Measurements from ENCODE around the gene WDHD1. TPM values are rescaled to one million over a fixed set of nuclear protein-coding genes. Genes with fewer than 3 reads are reported as not detected.
"Not testable (repeated sequence)": the region's sequence is repeated elsewhere in the genome, so short reads cannot be mapped to it uniquely, and the experiment has no call there.

Gene WDHD1
- total and polyA plus RNA-seq, 4 experiments from 2014 or later = 1.4 to 4.1 (median 3.6) TPM

DNA sequence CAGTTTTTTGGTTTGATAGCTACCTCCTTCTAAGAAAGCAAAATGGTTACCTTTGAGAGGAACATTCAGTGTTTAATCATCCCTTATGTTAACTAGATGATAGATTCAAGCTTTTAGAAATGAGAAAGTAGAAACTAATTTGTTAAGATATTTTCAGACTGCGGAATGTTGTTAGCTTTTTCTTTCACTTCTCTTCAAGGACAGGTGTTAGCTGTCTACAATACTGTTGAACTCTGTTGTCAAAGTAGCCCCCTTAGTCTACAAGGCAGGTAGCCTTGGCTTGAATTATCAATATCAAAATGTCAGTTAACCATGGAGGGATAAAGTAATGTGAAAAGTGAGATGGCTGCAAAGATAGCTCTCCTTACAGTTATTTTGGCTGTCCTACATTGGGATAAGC is 39.3 kb upstream of the WDHD1 start:
- ChIA-PET POLR2A (ENCODE audit: partially characterized antibody) (interaction anchor here (1.7 kb wide), 1 partner anchor 15 kb away, joined by 6 read pairs; the partner anchor contains the start of gene MAPK1IP1L), CTCF (ENCODE audit: partially characterized antibody) (interaction anchor here (0.8 to 2.2 kb wide), 3 partner anchors 15 to 95 kb away, joined by 3 to 13 read pairs (median 5); partner anchors contain the start of gene MAPK1IP1L)
- H3K36me3 ChIP-seq (ENCODE audit: insufficient read depth, low read length) = peaks cover 27% of the 10 kb centered on the region
- H3K27me3 Mint-ChIP-seq = no peaks in the 10 kb centered on the region
- no peaks in the 10 kb centered on the region for H3K9me3 Mint-ChIP-seq
- peaks cover 26 to 54% of the 10 kb centered on the region in 2 donors for H3K36me3 Mint-ChIP-seq
- H3K4me1 ChIP-seq (ENCODE audit: insufficient read depth, low read length) = peaks cover 8% of the 10 kb centered on the region
- H3K4me3 Mint-ChIP-seq = no peak overlapping the region
- no peak for DNase-seq
- H3K27ac Mint-ChIP-seq = peak overlapping the region in 5 of 7 donors; percentile 1 to 77 (median 52)
- H3K27ac ChIP-seq (ENCODE audit: low read depth, low read length) = no peak overlapping the region
- intact Hi-C loops (cut with micrococcal nuclease) = no loop called here
- H3K4me1 Mint-ChIP-seq = peaks cover 9 to 27% (median 12%) of the 10 kb centered on the region in 4 donors
- H3K27me3 ChIP-seq (ENCODE audit: insufficient read depth, low read length) = no peaks in the 10 kb centered on the region
- no peak overlapping the region for H3K4me3 ChIP-seq (ENCODE audit: low read length in 2 of 2)
- no peaks in the 10 kb centered on the region for H3K9me3 ChIP-seq (ENCODE audit: control insufficient read depth in 1 of 2, low read length in 2 of 2)

DNA sequence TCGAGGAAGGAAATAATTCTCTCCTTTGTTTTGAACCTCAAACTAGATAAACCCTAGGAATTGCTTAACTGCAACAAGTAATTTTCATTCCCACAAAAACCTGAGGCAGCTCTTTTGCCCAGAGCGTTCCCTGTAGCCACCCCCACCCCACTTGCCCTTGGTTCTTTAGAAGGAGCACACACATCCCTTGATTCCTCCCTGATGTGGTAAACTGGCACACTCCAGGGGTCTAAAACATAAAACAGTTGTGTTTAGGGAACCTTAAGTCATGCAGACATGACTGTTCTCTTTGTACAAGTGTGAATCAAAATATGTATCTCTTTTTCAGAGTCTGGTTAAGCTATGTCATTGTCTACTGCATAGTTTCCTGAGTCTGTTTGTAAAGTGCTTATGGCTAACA is 38.5 kb upstream of the WDHD1 start:
- Mint-ChIP-seq H3K4me1 (peaks cover 11 to 30% (median 15%) of the 10 kb centered on the region in 4 donors), H3K36me3 (peaks cover 26 to 59% of the 10 kb centered on the region in 2 donors), H3K9me3 (no peaks in the 10 kb centered on the region), H3K27ac (peak overlapping the region in 3 of 7 donors; percentile 8 to 84 (median 35)), H3K4me3 (no peak overlapping the region), H3K27me3 (no peaks in the 10 kb centered on the region)
- Histone ChIP-seq H3K36me3 (ENCODE audit: insufficient read depth, low read length) (peaks cover 32% of the 10 kb centered on the region), H3K9me3 (ENCODE audit: control insufficient read depth in 1 of 2, low read length in 2 of 2) (no peaks in the 10 kb centered on the region), H3K27me3 (ENCODE audit: insufficient read depth, low read length) (no peaks in the 10 kb centered on the region), H3K4me3 (ENCODE audit: low read length in 2 of 2) (no peak overlapping the region), H3K4me1 (ENCODE audit: insufficient read depth, low read length) (peaks cover 13% of the 10 kb centered on the region), H3K27ac (ENCODE audit: low read depth, low read length) (no peak overlapping the region)
- ChIA-PET CTCF (ENCODE audit: partially characterized antibody) (interaction anchor here (1.4 to 2.2 kb wide), 2 partner anchors 14 to 95 kb away, joined by 5 to 13 read pairs; partner anchors contain the start of gene MAPK1IP1L), POLR2A (ENCODE audit: partially characterized antibody) (interaction anchor here (0.6 to 1.7 kb wide), 2 partner anchors 13 to 14 kb away, joined by 3 to 6 read pairs; partner anchors contain the start of gene MAPK1IP1L)
- intact Hi-C loops (cut with micrococcal nuclease) = no loop called here
- no peak for DNase-seq

DNA sequence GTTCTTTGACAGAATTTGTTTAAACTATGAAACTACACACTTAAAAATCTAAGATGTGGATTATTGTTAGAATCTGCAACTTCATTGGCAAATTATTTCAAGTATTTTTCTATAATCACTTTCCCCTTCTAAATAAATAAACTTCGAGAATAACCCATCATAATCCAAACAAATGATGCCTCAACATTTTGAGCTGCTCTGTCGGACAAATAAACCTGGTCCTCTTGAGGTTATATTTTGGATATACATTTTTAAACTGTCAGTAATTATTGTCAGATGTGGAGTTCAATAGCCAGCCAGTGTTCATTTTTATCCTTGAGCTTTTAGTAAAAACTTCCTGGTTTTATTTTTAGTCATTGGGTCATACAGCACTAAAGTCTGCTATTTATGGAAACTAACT is 38.0 kb upstream of the WDHD1 start:
- DNase-seq; H3K9me3 Mint-ChIP-seq; H3K4me3 Mint-ChIP-seq; H3K27me3 ChIP-seq (ENCODE audit: insufficient read depth, low read length); H3K27me3 Mint-ChIP-seq; H3K9me3 ChIP-seq (ENCODE audit: control insufficient read depth in 1 of 2, low read length in 2 of 2); H3K27ac ChIP-seq (ENCODE audit: low read depth, low read length); intact Hi-C loops (cut with micrococcal nuclease); H3K4me3 ChIP-seq (ENCODE audit: low read length in 2 of 2): not testable (repeated sequence)
- Mint-ChIP-seq H3K4me1 (peaks cover 11 to 32% (median 18%) of the 10 kb centered on the region in 4 donors), H3K27ac (peak overlapping the region in 1 of 7 donors; percentile 8), H3K36me3 (peaks cover 26 to 61% of the 10 kb centered on the region in 2 donors)
- ChIA-PET POLR2A (ENCODE audit: partially characterized antibody) (interaction anchor here (1.7 kb wide), 1 partner anchor 14 kb away, joined by 6 read pairs; the partner anchor contains the start of gene MAPK1IP1L), CTCF (ENCODE audit: partially characterized antibody) (interaction anchor here (1.4 to 2.2 kb wide), 2 partner anchors 14 to 96 kb away, joined by 5 to 13 read pairs; partner anchors contain the start of gene MAPK1IP1L)
- Histone ChIP-seq H3K4me1 (ENCODE audit: insufficient read depth, low read length) (peaks cover 14% of the 10 kb centered on the region), H3K36me3 (ENCODE audit: insufficient read depth, low read length) (peaks cover 32% of the 10 kb centered on the region)

DNA sequence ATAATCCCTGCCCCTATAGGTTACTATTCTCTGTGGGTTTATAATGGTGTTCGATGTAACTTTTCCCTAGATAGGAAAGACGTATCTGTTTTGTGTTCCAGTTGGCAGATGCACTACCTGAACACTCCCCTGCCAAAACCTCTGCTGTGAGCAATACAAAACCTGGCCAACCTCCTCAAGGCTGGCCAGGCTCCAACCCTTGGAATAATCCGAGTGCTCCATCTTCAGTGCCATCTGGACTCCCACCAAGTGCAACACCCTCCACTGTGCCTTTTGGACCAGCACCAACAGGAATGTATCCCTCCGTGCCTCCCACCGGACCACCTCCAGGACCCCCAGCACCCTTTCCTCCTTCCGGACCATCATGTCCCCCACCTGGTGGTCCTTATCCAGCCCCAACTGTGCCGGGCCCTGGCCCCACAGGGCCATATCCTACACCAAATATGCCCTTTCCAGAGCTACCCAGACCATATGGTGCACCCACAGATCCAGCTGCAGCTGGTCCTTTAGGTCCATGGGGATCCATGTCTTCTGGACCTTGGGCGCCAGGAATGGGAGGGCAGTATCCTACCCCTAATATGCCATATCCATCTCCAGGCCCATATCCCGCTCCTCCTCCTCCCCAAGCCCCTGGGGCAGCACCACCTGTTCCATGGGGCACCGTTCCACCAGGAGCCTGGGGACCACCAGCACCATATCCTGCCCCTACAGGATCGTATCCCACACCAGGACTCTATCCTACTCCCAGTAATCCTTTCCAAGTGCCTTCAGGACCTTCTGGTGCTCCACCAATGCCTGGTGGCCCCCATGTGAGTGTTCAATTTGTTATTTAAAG is 35.8 kb upstream of the WDHD1 start:
- H3K27ac Mint-ChIP-seq = peak overlapping the region in 4 of 7 donors; percentile 48 to 78 (median 69)

DNA sequence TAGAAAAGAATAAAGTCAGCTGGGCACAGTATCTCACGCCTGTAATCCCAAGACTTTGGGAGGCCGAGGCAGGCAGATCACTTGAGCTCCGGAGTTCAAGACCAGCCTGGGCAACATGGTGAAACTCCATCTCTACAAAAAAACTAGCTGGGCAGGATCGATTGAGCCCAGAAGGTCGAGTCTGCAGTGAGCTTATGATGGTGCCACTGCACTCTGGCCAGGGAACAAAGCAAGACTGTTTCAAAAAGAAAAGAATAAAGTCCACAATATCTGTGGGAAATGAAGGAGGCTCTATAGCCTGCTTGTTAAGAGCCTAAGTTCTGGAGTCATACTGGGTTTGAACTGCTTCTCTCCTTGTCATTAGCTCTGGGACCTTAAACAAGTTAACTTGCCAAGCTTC is 32.4 kb upstream of the WDHD1 start:
- peaks cover 24 to 65% (median 42%) of the 10 kb centered on the region in 4 donors for H3K4me1 Mint-ChIP-seq
- ChIA-PET POLR2A (ENCODE audit: partially characterized antibody) (interaction anchor here (1.9 to 2.0 kb wide), 2 partner anchors 8 to 13 kb away, joined by 6 to 9 read pairs; partner anchors contain the start of gene MAPK1IP1L), CTCF (ENCODE audit: partially characterized antibody) (interaction anchor here (1.1 to 1.6 kb wide), 5 partner anchors 8 to 102 kb away, joined by 3 to 10 read pairs (median 4); partner anchors contain the start of genes MAPK1IP1L, SOCS4 and WDHD1)
- H3K27me3 Mint-ChIP-seq = no peaks in the 10 kb centered on the region
- Histone ChIP-seq H3K9me3 (ENCODE audit: control insufficient read depth in 1 of 2, low read length in 2 of 2) (no peaks in the 10 kb centered on the region), H3K27ac (ENCODE audit: low read depth, low read length) (peak overlapping the region; percentile 10), H3K36me3 (ENCODE audit: insufficient read depth, low read length) (peaks cover 22% of the 10 kb centered on the region), H3K4me1 (ENCODE audit: insufficient read depth, low read length) (peaks cover 46% of the 10 kb centered on the region), H3K27me3 (ENCODE audit: insufficient read depth, low read length) (no peaks in the 10 kb centered on the region), H3K4me3 (ENCODE audit: low read length in 2 of 2) (no peak overlapping the region)
- peaks cover 22 to 45% of the 10 kb centered on the region in 2 donors for H3K36me3 Mint-ChIP-seq
- peak overlapping the region in 2 of 8 donors; percentile 10 to 20 for H3K4me3 Mint-ChIP-seq
- DNase-seq = no peak
- H3K27ac Mint-ChIP-seq = peak overlapping the region in 4 of 7 donors; percentile 6 to 82 (median 34)
- no peaks in the 10 kb centered on the region for H3K9me3 Mint-ChIP-seq
- intact Hi-C loops (cut with micrococcal nuclease) = no loop called here

More for the DNA sequence above, 35.8 kb upstream of the WDHD1 start:
- peaks cover 32 to 68% of the 10 kb centered on the region in 2 donors for H3K36me3 Mint-ChIP-seq
- peak overlapping the region in 1 of 8 donors; percentile 17 for H3K4me3 Mint-ChIP-seq
- H3K9me3 Mint-ChIP-seq = no peaks in the 10 kb centered on the region
- DNase-seq = no peak
- ChIA-PET POLR2A (ENCODE audit: partially characterized antibody) (interaction anchor here (0.6 to 3.6 kb wide), 2 partner anchors 10 to 11 kb away, joined by 3 to 13 read pairs; partner anchors contain the start of gene MAPK1IP1L), CTCF (ENCODE audit: partially characterized antibody) (interaction anchor here (1.0 kb wide), 1 partner anchor 12 kb away, joined by 4 read pairs; no protein-coding TSS in a partner anchor)
- no peaks in the 10 kb centered on the region for H3K27me3 ChIP-seq (ENCODE audit: insufficient read depth, low read length)
- no peaks in the 10 kb centered on the region for H3K27me3 Mint-ChIP-seq
- no peaks in the 10 kb centered on the region for H3K9me3 ChIP-seq (ENCODE audit: control insufficient read depth in 1 of 2, low read length in 2 of 2)
- peaks cover 20 to 47% (median 28%) of the 10 kb centered on the region in 4 donors for H3K4me1 Mint-ChIP-seq
- no peak overlapping the region for H3K4me3 ChIP-seq (ENCODE audit: low read length in 2 of 2)
- H3K27ac ChIP-seq (ENCODE audit: low read depth, low read length) = no peak overlapping the region
- peaks cover 32% of the 10 kb centered on the region for H3K36me3 ChIP-seq (ENCODE audit: insufficient read depth, low read length)
- H3K4me1 ChIP-seq (ENCODE audit: insufficient read depth, low read length) = peaks cover 25% of the 10 kb centered on the region
- intact Hi-C loops (cut with micrococcal nuclease) = no loop called here

DNA sequence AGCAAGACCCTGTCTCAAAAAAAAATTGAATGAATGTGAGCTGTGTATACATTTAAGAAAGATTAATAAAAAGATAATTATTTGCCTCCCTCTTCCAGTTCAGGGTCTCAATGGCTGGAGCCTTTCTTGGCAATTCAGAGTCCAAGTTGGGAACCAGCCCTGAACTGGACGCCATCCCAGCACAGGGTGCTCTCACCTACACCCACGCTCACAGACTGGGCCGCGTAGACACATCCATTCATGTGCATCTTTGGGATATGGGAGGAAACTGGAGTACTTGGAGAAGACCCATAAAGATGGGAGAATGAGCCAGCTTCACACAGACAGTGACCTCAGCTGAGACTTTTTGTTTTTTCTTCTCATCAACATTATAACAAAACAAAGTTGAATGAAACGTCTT is 31.0 kb upstream of the WDHD1 start:
- H3K4me1 Mint-ChIP-seq = peaks cover 36 to 74% (median 52%) of the 10 kb centered on the region in 4 donors
- ChIA-PET POLR2A (ENCODE audit: partially characterized antibody) (interaction anchor here (0.7 kb wide), 1 partner anchor 93 kb away, joined by 3 read pairs; no protein-coding TSS in a partner anchor), CTCF (ENCODE audit: partially characterized antibody) (interaction anchor here (1.1 kb wide), 1 partner anchor 32 kb away, joined by 3 read pairs; no protein-coding TSS in a partner anchor)
- H3K4me3 Mint-ChIP-seq = peak overlapping the region in 1 of 8 donors; percentile 44
- Histone ChIP-seq H3K4me1 (ENCODE audit: insufficient read depth, low read length) (peaks cover 58% of the 10 kb centered on the region), H3K27ac (ENCODE audit: low read depth, low read length) (no peak overlapping the region), H3K4me3 (ENCODE audit: low read length in 2 of 2) (no peak overlapping the region), H3K9me3 (ENCODE audit: control insufficient read depth in 1 of 2, low read length in 2 of 2) (no peaks in the 10 kb centered on the region), H3K36me3 (ENCODE audit: insufficient read depth, low read length) (peaks cover 13% of the 10 kb centered on the region), H3K27me3 (ENCODE audit: insufficient read depth, low read length) (no peaks in the 10 kb centered on the region)
- peaks cover 25 to 44% of the 10 kb centered on the region in 2 donors for H3K36me3 Mint-ChIP-seq
- no peak overlapping the region for H3K27ac Mint-ChIP-seq
- no peak for DNase-seq
- intact Hi-C loops (cut with micrococcal nuclease) = no loop called here
- no peaks in the 10 kb centered on the region for H3K9me3 Mint-ChIP-seq
- no peaks in the 10 kb centered on the region for H3K27me3 Mint-ChIP-seq

All from CD4-positive, alpha-beta memory T cell (primary cell).